H9 (cell line): ENCODE data around the gene STAMBPL1. TPM values are rescaled to one million over a fixed set of nuclear protein-coding genes. Genes with fewer than 3 reads are reported as not detected.

Experiments
- DNase-seq: peaks from one replicate; pipeline ENCODE4 v3.0.0-alpha.2; 2017
- H2AFZ ChIP-seq: one replicate; pipeline ENCODE4 v1.6.1; 2013; ENCODE audit warnings: mild to moderate bottlenecking, low read length, control low read depth, moderate library complexity
- H2AK5ac ChIP-seq: 2 replicates; pipeline ENCODE4 v1.6.1; 2013; ENCODE audit warnings: low read length, control low read depth, mixed read lengths; ENCODE audit not compliant: insufficient read length
- H2BK120ac ChIP-seq: one replicate; pipeline ENCODE4 v1.6.1; 2013; ENCODE audit warnings: low read depth, mild to moderate bottlenecking, low read length, control low read depth, inconsistent platforms; ENCODE audit not compliant: poor library complexity, severe bottlenecking
- H2BK12ac ChIP-seq: 2 replicates; pipeline ENCODE4 v1.6.1; 2013; ENCODE audit warnings: low read length, control low read depth, mixed read lengths, low read depth; ENCODE audit not compliant: insufficient read length
- H2BK15ac ChIP-seq: 2 replicates; pipeline ENCODE4 v1.6.1; 2013; ENCODE audit warnings: low read depth, low read length, control low read depth
- H2BK20ac ChIP-seq: one replicate; pipeline ENCODE4 v1.6.1; 2013; ENCODE audit warnings: low read depth, mild to moderate bottlenecking, low read length, control low read depth, inconsistent platforms; ENCODE audit not compliant: poor library complexity, severe bottlenecking
- H2BK5ac ChIP-seq: 2 replicates; pipeline ENCODE4 v1.6.1; 2013; ENCODE audit warnings: low read length, control low read depth, mixed read lengths; ENCODE audit not compliant: insufficient read length
- H3K14ac ChIP-seq: 2 replicates; pipeline ENCODE4 v1.6.1; 2013; ENCODE audit warnings: low read length, control low read depth; ENCODE audit not compliant: insufficient read depth
- H3K18ac ChIP-seq: 2 replicates; pipeline ENCODE4 v1.6.1; 2013; ENCODE audit warnings: low read depth, mild to moderate bottlenecking, mixed read lengths, low read length, control low read depth; ENCODE audit not compliant: insufficient read length
- H3K23ac ChIP-seq: 2 replicates; pipeline ENCODE4 v1.6.1; 2013; ENCODE audit warnings: low read length, control low read depth, mixed read lengths, low read depth; ENCODE audit not compliant: insufficient read length
- H3K23me2 ChIP-seq: 2 replicates; pipeline ENCODE4 v1.6.1; 2013; ENCODE audit warnings: low read depth, mild to moderate bottlenecking, mixed read lengths, low read length, control low read depth; ENCODE audit not compliant: insufficient read length, poor library complexity, severe bottlenecking
- H3K27ac ChIP-seq: 2 replicates; pipeline ENCODE4 v1.5.1; 2013; ENCODE audit warnings: low read length, control low read depth, mixed read lengths, low read depth; ENCODE audit not compliant: insufficient read length
- H3K27me3 ChIP-seq: 2 replicates; pipeline ENCODE4 v1.6.1; 2013; ENCODE audit warnings: low read length, control low read depth, inconsistent platforms; ENCODE audit not compliant: insufficient read depth
- H3K4ac ChIP-seq: 2 replicates; pipeline ENCODE4 v1.6.1; 2013; ENCODE audit warnings: low read depth, mild to moderate bottlenecking, control low read depth, inconsistent platforms, low read length, moderate library complexity
- H3K4me1 ChIP-seq: 2 replicates; pipeline ENCODE4 v1.6.1; 2013; ENCODE audit warnings: low read length, control low read depth, inconsistent platforms; ENCODE audit not compliant: insufficient read depth
- H3K4me2 ChIP-seq: 2 replicates; pipeline ENCODE4 v1.6.1; 2013; ENCODE audit warnings: low read length, control low read depth, mixed read lengths; ENCODE audit not compliant: insufficient read length, insufficient read depth
- H3K56ac ChIP-seq: 2 replicates; pipeline ENCODE4 v1.6.1; 2013; ENCODE audit warnings: low read depth, mild to moderate bottlenecking, mixed read lengths, low read length, control low read depth; ENCODE audit not compliant: insufficient read length
- H3K79me1 ChIP-seq: 2 replicates; pipeline ENCODE4 v1.6.1; 2013; ENCODE audit warnings: low read depth, mild to moderate bottlenecking, moderate library complexity, low read length, control low read depth, inconsistent platforms; ENCODE audit not compliant: insufficient read depth, poor library complexity, severe bottlenecking
- H3K79me2 ChIP-seq: 2 replicates; pipeline ENCODE4 v1.6.1; 2013; ENCODE audit warnings: low read length, control low read depth, inconsistent platforms; ENCODE audit not compliant: insufficient read depth
- H3K9ac ChIP-seq: 2 replicates; pipeline ENCODE4 v1.6.1; 2013; ENCODE audit warnings: low read length, control low read depth, mixed read lengths; ENCODE audit not compliant: insufficient read length; ENCODE audit errors: extremely low read depth
- H3K9me3 ChIP-seq: one replicate; pipeline ENCODE4 v1.6.1; 2013; ENCODE audit warnings: low read depth, low read length, inconsistent platforms; ENCODE audit not compliant: control insufficient read depth
- H3T11ph ChIP-seq: one replicate; pipeline ENCODE4 v1.6.1; 2013; ENCODE audit warnings: mild to moderate bottlenecking, low read length, control low read depth, inconsistent platforms
- H4K20me1 ChIP-seq: one replicate; pipeline ENCODE4 v1.6.1; 2013; ENCODE audit not compliant: control insufficient read depth, insufficient read length, insufficient read depth
- H4K5ac ChIP-seq: 2 replicates; pipeline ENCODE4 v1.6.1; 2013; ENCODE audit warnings: low read depth, mild to moderate bottlenecking, mixed read lengths, low read length, control low read depth; ENCODE audit not compliant: insufficient read length
- H4K8ac ChIP-seq: replicated peaks from 2 replicates; pipeline ENCODE4 v1.6.1; 2013; ENCODE audit warnings: low read length, control low read depth, mixed read lengths, low read depth; ENCODE audit not compliant: insufficient read length
- H4K91ac ChIP-seq: 2 replicates; pipeline ENCODE4 v1.6.1; 2013; ENCODE audit warnings: low read depth, mild to moderate bottlenecking, moderate library complexity, mixed read lengths, low read length, control low read depth; ENCODE audit not compliant: insufficient read length
- H3K27ac Mint-ChIP-seq, 3 experiments: 2 replicates in 2 of 3; 3 replicates in 1 of 3; pipeline ENCODE4 v1.8.0; 2020 to 2021; ENCODE audit warnings: mixed read lengths in 3 of 3, mild to moderate bottlenecking in 1 of 3, moderate library complexity in 1 of 3
- H3K27me3 Mint-ChIP-seq: 2 replicates; pipeline ENCODE4 v1.8.0; 2021; ENCODE audit warnings: low read depth, mild to moderate bottlenecking, moderate library complexity, mixed read lengths
- H3K36me3 Mint-ChIP-seq, 3 experiments: 2 replicates in 2 of 3; 3 replicates in 1 of 3; pipeline ENCODE4 v1.8.0; 2020 to 2021; ENCODE audit warnings: low read depth in 3 of 3, mixed read lengths in 3 of 3; ENCODE audit not compliant: insufficient read depth in 1 of 3
- H3K4me1 Mint-ChIP-seq, 2 experiments: 2 replicates each; pipeline ENCODE4 v1.8.0; 2020; ENCODE audit warnings: mixed read lengths in 2 of 2
- H3K4me3 Mint-ChIP-seq, 2 experiments: 2 replicates in 1 of 2; 3 replicates in 1 of 2; pipeline ENCODE4 v1.8.0; 2020 to 2021; ENCODE audit warnings: mild to moderate bottlenecking in 2 of 2, mixed read lengths in 2 of 2, moderate library complexity in 1 of 2
- H3K9me3 Mint-ChIP-seq, 2 experiments: 2 replicates in 1 of 2; 3 replicates in 1 of 2; pipeline ENCODE4 v1.8.0; 2020; ENCODE audit warnings: mild to moderate bottlenecking in 2 of 2, mixed read lengths in 2 of 2, moderate library complexity in 1 of 2
- CTCF ChIP-seq: fragments of 200-600 bp; sonication (generic); conservative IDR thresholded peaks from 3 replicates; pipeline ENCODE4 v1.8.0; 2021; ENCODE audit warnings: antibody characterized with exemption, mild to moderate bottlenecking
- total RNA-seq: library from RNA; stranded (reverse); gene quantifications from 2 replicates; pipeline ENCODE4 v1.2.1, GENCODE V29; 2021

The STAMBPL1 gene
- total RNA-seq, 1 experiment from 2014 or later, result 3.2 TPM

GRCh38 chr10:88875081-88875480 is 5.0 kb upstream of the STAMBPL1 start:
- Mint-ChIP-seq H3K36me3 (no peaks in the 10 kb centered on the region), H3K27ac (no peak overlapping the region), H3K4me1 (peaks cover 9 to 15% of the 10 kb centered on the region in 2 experiments), H3K27me3 (peaks cover 18% of the 10 kb centered on the region), H3K4me3 (no peak overlapping the region), H3K9me3 (peaks cover 0 to 3% of the 10 kb centered on the region in 2 experiments; a peak in 1 of 5 replicates)
- H2AFZ ChIP-seq, result no peak overlapping the region
- H3K23me2 ChIP-seq, result peaks cover 4% of the 10 kb centered on the region
- no peak overlapping the region for H2BK20ac ChIP-seq
- H3K79me1 ChIP-seq, result no peaks in the 10 kb centered on the region
- no peak for TF ChIP-seq CTCF
- H4K20me1 ChIP-seq, result no peaks in the 10 kb centered on the region
- no peaks in the 10 kb centered on the region; the same call in 1 of the 2 replicates for H3K4me1 ChIP-seq
- no peaks in the 10 kb centered on the region; the same call in 1 of the 2 replicates for H3K27me3 ChIP-seq
- DNase-seq, result no peak
- H4K5ac ChIP-seq, result no peak overlapping the region
- no peak overlapping the region for H2BK15ac ChIP-seq
- H2AK5ac ChIP-seq, result no peak overlapping the region
- H3T11ph ChIP-seq, result no peak overlapping the region
- no peak overlapping the region for H4K8ac ChIP-seq
- H2BK120ac ChIP-seq, result no peak overlapping the region
- H3K9ac ChIP-seq, result no peak overlapping the region
- H4K91ac ChIP-seq, result no peak overlapping the region
- H3K9me3 ChIP-seq, result no peaks in the 10 kb centered on the region
- H3K56ac ChIP-seq, result no peak overlapping the region
- no peak overlapping the region for H3K4ac ChIP-seq
- no peak overlapping the region for H3K4me2 ChIP-seq
- no peaks in the 10 kb centered on the region for H3K79me2 ChIP-seq
- H3K27ac ChIP-seq, result no peak overlapping the region
- no peak overlapping the region for H2BK5ac ChIP-seq
- no peak overlapping the region for H3K23ac ChIP-seq
- H3K18ac ChIP-seq, result no peak overlapping the region
- no peak overlapping the region for H3K14ac ChIP-seq
- H2BK12ac ChIP-seq, result no peak overlapping the region
